Activated CD4-positive, alpha-beta memory T cell treated with anti-CD3 and anti-CD28 coated beads, Interleukin-2, amount 10 ng/mL, durations not matched to agents 7 days and 5 days (primary cell): Measurements from ENCODE around the gene VPS33B. TPM values are rescaled to one million over a fixed set of nuclear protein-coding genes. Genes with fewer than 3 reads are reported as not detected.
"Not testable (repeated sequence)": the region's sequence is repeated elsewhere in the genome, so short reads cannot be mapped to it uniquely, and the experiment has no call there.

ENCODE experiments used
- CTCF ChIA-PET: fragments of 350-600 bp; sonication (Branson Sonifier 250); formaldehyde crosslinking; loops from one replicate; lab custom pipeline; 2021; ENCODE audit warnings: antibody characterized with exemption, inconsistent platforms; lab: Charles Lee
- POLR2A ChIA-PET: fragments of 350-600 bp; sonication (Branson Sonifier 250); formaldehyde crosslinking; loops from one replicate; lab custom pipeline; 2021; ENCODE audit warnings: antibody characterized with exemption; lab: Charles Lee
- DNase-seq: peaks from one replicate; pipeline ENCODE4 v3.0.0-alpha.2; 2020
- H3K27ac Mint-ChIP-seq: one replicate; pipeline ENCODE4 v1.8.0; 2021; ENCODE audit warnings: mild to moderate bottlenecking, mixed read lengths
- H3K27me3 Mint-ChIP-seq: one replicate; pipeline ENCODE4 v1.8.0; 2021; ENCODE audit warnings: mixed read lengths
- H3K36me3 Mint-ChIP-seq: one replicate; pipeline ENCODE4 v1.8.0; 2021; ENCODE audit warnings: low read depth, mixed read lengths
- H3K4me1 Mint-ChIP-seq: one replicate; pipeline ENCODE4 v1.8.0; 2021; ENCODE audit warnings: mixed read lengths
- H3K4me3 Mint-ChIP-seq: one replicate; pipeline ENCODE4 v1.8.0; 2021; ENCODE audit warnings: mild to moderate bottlenecking, mixed read lengths
- H3K9me3 Mint-ChIP-seq: one replicate; pipeline ENCODE4 v1.8.0; 2021; ENCODE audit warnings: mixed read lengths
- total RNA-seq, 2 experiments: library from RNA; stranded (reverse); gene quantifications; one replicate each; pipeline ENCODE4 v1.2.3, GENCODE V29; 2021

The VPS33B gene
- total RNA-seq, 2 experiments from 2014 or later: 20.8 to 23.5 TPM

DNA sequence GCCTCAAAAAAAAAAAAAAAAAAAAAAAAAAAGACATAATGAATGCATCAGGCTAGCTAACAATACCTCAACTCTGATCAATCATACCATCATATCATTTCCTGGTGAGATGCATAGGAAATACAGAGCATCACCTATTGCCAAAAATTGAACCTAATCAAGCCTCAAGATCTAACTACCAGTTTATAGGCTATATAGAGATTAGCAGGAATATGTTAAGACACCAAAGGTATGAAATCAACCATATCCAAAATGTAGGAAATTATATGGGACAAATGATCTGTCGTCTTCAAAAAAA, 387 bp upstream of the VPS33B start:
- Mint-ChIP-seq H3K27me3 (no peaks in the 10 kb centered on the region), H3K27ac (peak overlapping the region; percentile 85), H3K4me1 (peaks cover 43% of the 10 kb centered on the region), H3K9me3 (no peaks in the 10 kb centered on the region), H3K4me3 (peak overlapping the region; percentile 89), H3K36me3 (peaks cover 18% of the 10 kb centered on the region)
- ChIA-PET CTCF (interaction anchor here (0.9 to 4.8 kb wide), 3 partner anchors 11 to 90 kb away, joined by 3 to 23 read pairs (median 8); partner anchors contain the start of gene HDDC3), POLR2A (interaction anchor here (1.2 to 2.5 kb wide), 9 partner anchors 7 to 93 kb away, joined by 3 to 20 read pairs (median 4); partner anchors contain the start of genes PRC1 and RCCD1)
- DNase-seq: no peak

DNA sequence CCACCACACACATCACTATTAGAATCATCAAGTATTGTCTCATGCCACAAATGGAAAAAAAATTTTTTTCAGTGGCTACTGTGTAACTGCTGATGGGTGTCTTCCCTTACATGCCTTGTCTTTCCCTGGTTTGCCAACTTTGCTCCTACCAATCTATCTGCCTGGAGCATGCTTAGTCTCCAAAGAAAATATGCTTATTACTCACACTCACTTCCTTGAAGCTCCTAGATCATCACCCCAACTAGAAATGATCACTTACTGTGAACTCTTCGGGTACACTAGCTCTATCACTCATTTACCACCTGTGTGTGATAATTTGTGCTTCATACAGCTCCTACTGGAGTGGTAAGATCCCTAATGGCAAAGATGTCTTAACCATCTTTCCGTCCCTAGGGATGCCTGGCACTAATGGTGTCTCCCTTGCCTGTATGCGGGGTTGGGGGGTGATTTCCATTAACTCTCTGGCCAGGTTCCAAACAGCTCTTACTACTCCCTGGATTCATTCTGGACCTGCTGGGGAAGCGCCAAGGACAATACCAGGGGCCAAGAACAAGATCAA, 799 bp downstream of the VPS33B start:
- Mint-ChIP-seq H3K4me3 (peak overlapping the region; percentile 89), H3K36me3 (peaks cover 25% of the 10 kb centered on the region), H3K4me1 (peaks cover 50% of the 10 kb centered on the region), H3K9me3 (no peaks in the 10 kb centered on the region), H3K27me3 (no peaks in the 10 kb centered on the region), H3K27ac (peak overlapping the region; percentile 85)
- DNase-seq: no peak
- ChIA-PET CTCF (interaction anchor here (0.7 to 4.8 kb wide), 6 partner anchors 11 to 89 kb away, joined by 3 to 23 read pairs (median 8); partner anchors contain the start of genes HDDC3 and UNC45A), POLR2A (interaction anchor here (1.2 to 2.5 kb wide), 9 partner anchors 8 to 67 kb away, joined by 3 to 20 read pairs (median 4); partner anchors contain the start of genes PRC1 and RCCD1)

DNA sequence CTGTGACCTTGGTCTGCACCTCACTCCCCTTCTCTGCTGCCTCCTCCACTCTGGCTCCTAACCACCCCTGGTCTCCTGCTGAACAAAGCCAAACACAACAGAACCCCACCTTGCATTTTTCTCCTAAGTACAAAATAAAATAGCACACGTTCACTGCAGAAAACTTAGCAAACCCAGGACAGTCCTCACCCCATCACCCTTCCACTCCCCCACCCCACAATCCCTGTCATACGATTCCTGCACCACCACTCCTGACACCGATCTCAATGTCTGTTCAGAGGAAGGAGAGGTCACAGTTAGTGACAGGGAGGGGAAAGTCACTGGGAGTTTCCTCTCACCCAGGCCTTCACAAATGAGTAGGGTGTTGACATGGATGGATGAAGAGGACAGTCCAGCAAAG, 4.2 kb downstream of the VPS33B start:
- POLR2A ChIA-PET: no interaction called here
- H3K27ac Mint-ChIP-seq: no peak overlapping the region
- no peak overlapping the region for H3K4me3 Mint-ChIP-seq

DNA sequence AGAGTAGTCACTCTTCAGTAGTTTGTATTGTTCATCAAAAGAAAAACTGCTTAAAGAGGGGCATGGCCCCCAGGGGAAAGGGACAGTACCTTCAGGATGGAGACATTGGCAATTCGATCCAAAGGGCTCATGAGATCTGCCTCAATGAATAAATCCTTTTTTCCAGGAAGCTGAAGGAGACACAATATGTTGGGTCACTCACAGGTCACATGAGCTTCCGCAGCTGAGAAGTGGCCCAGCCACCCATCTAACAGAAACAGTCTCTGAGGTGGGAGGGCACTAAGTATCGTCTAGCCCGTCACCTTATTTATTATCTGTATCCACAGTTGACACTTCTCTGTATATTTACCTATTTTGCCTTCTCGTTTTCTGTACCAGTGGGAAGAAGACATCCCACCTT, 4.7 kb downstream of the VPS33B start:
- Mint-ChIP-seq H3K4me3 (no peak overlapping the region), H3K36me3 (peaks cover 47% of the 10 kb centered on the region), H3K9me3 (no peaks in the 10 kb centered on the region), H3K27me3 (no peaks in the 10 kb centered on the region), H3K4me1 (peaks cover 46% of the 10 kb centered on the region), H3K27ac (no peak overlapping the region)
- POLR2A ChIA-PET: no interaction called here
- no peak for DNase-seq
- CTCF ChIA-PET: interaction anchor here (0.6 to 1.5 kb wide), 3 partner anchors 8 to 16 kb away, joined by 3 to 5 read pairs (median 3); no protein-coding TSS in a partner anchor

More for the DNA sequence above, 4.2 kb downstream of the VPS33B start:
- Mint-ChIP-seq H3K4me1 (peaks cover 50% of the 10 kb centered on the region), H3K27me3 (no peaks in the 10 kb centered on the region), H3K36me3 (peaks cover 43% of the 10 kb centered on the region), H3K9me3 (no peaks in the 10 kb centered on the region)
- no peak for DNase-seq
- CTCF ChIA-PET: interaction anchor here (0.6 to 1.2 kb wide), 2 partner anchors 7 to 16 kb away, joined by 3 read pairs; no protein-coding TSS in a partner anchor

DNA sequence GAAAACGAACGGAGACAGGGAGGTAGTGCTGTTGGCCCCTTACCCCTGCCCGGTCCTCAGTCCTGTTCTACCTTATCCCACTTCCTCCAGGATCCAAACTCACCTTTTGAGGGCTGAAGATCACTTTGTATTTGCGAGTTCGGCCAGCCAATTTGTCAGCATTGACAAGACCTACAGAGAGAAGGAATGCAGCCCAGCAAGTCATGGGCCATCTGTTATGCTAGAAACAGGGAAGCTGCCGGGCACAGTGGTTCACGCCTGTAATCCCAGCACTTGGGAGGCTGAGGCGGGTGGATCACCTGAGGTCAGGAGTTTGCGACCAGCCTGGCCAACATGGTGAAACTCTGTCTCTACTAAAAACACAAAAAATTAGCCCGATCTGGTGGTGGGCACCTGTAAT, 8.7 kb downstream of the VPS33B start:
- DNase-seq, CTCF ChIA-PET, H3K9me3 Mint-ChIP-seq, H3K27ac Mint-ChIP-seq, H3K27me3 Mint-ChIP-seq, H3K4me3 Mint-ChIP-seq: not testable (repeated sequence)
- POLR2A ChIA-PET: interaction anchor here (0.6 to 1.0 kb wide), 2 partner anchors 8 to 247 kb away, joined by 3 read pairs; partner anchors contain the start of gene VPS33B
- H3K36me3 Mint-ChIP-seq: peaks cover 51% of the 10 kb centered on the region
- H3K4me1 Mint-ChIP-seq: peaks cover 18% of the 10 kb centered on the region

DNA sequence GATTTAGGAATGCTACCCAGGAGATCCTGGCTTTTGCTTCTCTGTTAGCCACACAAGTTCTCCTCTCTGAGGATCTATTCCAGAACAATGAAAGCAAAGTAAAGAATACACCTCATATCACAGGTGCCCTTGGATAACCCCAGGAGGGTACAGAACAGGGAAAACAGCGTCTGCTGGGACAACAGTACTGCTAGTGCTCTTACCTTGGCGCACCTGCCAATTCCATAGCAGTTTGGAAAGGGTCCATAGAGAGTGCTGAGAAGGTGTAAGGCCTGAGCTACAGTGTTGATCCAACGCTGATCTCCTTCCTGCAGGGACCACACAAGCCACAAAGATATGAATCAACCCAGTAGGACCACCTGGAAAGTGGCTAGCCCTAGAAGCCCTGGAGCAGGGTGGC, 15.1 kb downstream of the VPS33B start:
- POLR2A ChIA-PET: interaction anchor here (1.0 kb wide), 1 partner anchor 13 kb away, joined by 3 read pairs; the partner anchor contains the start of gene PRC1
- Mint-ChIP-seq H3K9me3 (no peaks in the 10 kb centered on the region), H3K36me3 (peaks cover 56% of the 10 kb centered on the region), H3K27me3 (no peaks in the 10 kb centered on the region), H3K27ac (no peak overlapping the region), H3K4me1 (no peaks in the 10 kb centered on the region), H3K4me3 (no peak overlapping the region)
- no peak for DNase-seq
- CTCF ChIA-PET: no interaction called here

DNA sequence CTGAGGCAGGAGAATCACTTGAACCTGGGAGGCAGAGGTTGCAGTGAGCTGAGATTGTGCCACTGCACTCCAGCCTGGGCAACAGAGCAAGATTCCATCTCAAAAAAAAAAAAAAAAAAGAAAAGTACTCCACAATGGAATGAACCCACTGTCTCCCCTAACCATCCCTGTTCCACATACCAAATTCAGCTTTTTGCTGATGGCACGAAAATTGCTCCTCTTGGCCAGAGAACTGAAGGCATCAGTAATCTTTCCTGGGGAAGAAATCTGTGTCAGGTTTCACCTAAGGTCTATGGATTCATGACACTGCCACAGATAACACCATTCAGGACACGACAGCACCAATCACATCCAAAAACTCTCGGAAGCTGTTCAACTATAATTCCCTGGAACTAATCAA, 21.2 kb downstream of the VPS33B start:
- H3K4me3 Mint-ChIP-seq: no peak overlapping the region
- H3K27me3 Mint-ChIP-seq: no peaks in the 10 kb centered on the region
- H3K36me3 Mint-ChIP-seq: peaks cover 61% of the 10 kb centered on the region
- H3K27ac Mint-ChIP-seq: no peak overlapping the region
- peaks cover 4% of the 10 kb centered on the region for H3K4me1 Mint-ChIP-seq
- ChIA-PET POLR2A (interaction anchor here (1.1 kb wide), 1 partner anchor 44 kb away, joined by 3 read pairs; no protein-coding TSS in a partner anchor), CTCF (interaction anchor here (0.7 to 1.6 kb wide), 2 partner anchors 16 to 32 kb away, joined by 3 read pairs; no protein-coding TSS in a partner anchor)
- H3K9me3 Mint-ChIP-seq: no peaks in the 10 kb centered on the region
- no peak for DNase-seq

DNA sequence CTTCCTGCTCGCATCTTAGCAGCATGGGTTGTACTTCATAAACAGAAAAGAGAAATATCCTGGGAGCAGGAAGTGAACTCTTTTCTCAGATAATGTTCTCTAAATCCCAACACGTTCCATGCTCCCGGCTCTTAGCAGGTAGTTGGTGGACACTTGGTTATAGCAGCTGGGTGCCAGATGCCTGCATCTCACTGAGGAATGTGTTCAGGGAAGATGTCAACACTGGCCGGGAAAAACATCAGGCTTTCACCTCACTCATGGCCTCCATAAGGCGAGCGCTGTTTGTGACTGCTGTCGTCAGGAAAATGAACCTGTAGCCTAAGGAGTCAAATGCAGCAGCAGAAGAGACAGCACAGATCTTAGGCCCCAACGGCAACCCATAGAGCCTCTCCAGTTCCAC, 23.7 kb downstream of the VPS33B start:
- H3K27ac Mint-ChIP-seq: no peak overlapping the region
- H3K4me3 Mint-ChIP-seq: no peak overlapping the region
- H3K36me3 Mint-ChIP-seq: peaks cover 54% of the 10 kb centered on the region
- no peaks in the 10 kb centered on the region for H3K27me3 Mint-ChIP-seq
- no peaks in the 10 kb centered on the region for H3K9me3 Mint-ChIP-seq
- ChIA-PET CTCF (no interaction called here), POLR2A (no interaction called here)
- H3K4me1 Mint-ChIP-seq: peaks cover 16% of the 10 kb centered on the region
- no peak for DNase-seq

DNA sequence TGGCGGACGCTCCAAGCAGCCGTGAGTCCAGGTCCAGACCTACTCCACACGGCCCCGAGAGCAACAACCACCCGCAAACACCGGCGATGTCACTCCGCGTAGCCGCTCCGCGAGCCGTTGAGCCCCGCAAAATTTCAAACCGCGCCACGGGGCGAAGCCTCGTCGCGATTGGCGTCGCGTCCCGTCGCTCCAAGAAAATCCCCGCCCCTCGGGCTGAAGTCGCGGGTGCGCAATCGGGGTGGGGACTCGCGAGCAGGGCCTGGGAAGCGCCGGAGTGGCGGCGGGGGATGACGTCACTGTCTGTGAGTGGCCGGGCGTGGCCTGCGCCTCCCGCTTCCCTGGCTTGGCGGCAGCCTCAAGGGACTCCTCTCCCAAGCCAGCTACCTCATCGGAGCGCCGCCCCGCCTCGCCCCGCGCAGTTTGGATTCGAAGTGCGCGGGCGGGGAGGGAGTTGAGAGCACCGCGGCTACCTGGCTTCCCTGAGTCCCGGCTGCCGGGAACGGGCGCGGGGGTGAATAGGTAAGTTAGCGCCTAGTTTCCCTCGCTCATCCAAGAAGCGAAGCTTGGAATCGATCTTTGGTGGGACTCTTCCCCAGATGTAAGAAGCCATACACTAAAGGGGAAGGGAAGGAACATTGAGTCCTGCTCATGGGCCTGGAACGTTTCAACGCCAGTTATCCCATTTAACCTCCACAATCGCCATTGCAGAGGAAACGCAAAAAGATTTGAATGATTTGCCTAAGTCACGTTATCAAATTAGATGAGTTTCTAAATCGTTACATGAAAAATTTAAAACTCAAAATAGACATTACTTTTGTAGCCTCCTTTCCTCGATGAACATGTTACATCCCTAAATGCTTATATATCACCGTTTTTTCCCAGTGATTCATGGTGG, 27.7 kb downstream of the VPS33B start, which contains the start of gene PRC1:
Gene PRC1 (minus strand): TSS at position 119 of the 895 bp plus-strand sequence. CDS start 118 bp downstream, at position 1.
- ChIA-PET CTCF (interaction anchor here (0.6 to 2.9 kb wide), 6 partner anchors 18 to 255 kb away, joined by 3 to 13 read pairs (median 4); partner anchors contain the start of genes HDDC3 and UNC45A), POLR2A (interaction anchor here (0.7 to 3.1 kb wide), 16 partner anchors 9 to 757 kb away, joined by 3 to 31 read pairs (median 4); partner anchors contain the start of genes BLM, RCCD1, UNC45A and VPS33B)
- Mint-ChIP-seq H3K9me3 (no peaks in the 10 kb centered on the region), H3K27me3 (no peaks in the 10 kb centered on the region), H3K36me3 (peaks cover 54% of the 10 kb centered on the region), H3K4me3 (peak within 1 kb of the TSS; percentile 100), H3K4me1 (peaks cover 40% of the 10 kb centered on the region), H3K27ac (peak within 1 kb of the TSS; percentile 100)
- DNase-seq: peak; percentile 98

DNA sequence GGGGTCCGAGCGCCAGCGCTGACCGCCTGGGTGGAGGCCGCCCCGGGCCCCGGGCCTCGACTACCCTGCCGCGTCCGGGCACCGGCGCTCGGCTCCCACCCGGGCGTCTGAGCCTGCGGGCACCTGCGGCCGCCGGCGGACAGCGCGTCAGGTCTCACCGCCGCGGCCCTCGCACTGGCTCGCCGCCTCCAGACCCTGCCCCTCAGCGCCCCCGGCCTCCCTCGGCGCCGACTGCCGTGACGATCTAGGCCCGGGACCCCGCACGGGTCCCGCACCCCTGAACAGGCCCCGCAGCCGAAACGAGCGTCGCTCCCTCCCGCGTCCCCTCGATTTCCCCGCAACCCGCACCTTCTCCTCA, 28.4 kb downstream of the VPS33B start:
- peaks cover 49% of the 10 kb centered on the region for H3K36me3 Mint-ChIP-seq
- CTCF ChIA-PET: interaction anchor here (1.0 to 2.9 kb wide), 5 partner anchors 17 to 62 kb away, joined by 3 to 13 read pairs (median 4); partner anchors contain the start of genes HDDC3 and UNC45A
- no peaks in the 10 kb centered on the region for H3K9me3 Mint-ChIP-seq
- no peaks in the 10 kb centered on the region for H3K27me3 Mint-ChIP-seq
- H3K4me1 Mint-ChIP-seq: peaks cover 44% of the 10 kb centered on the region
- H3K27ac Mint-ChIP-seq: peak overlapping the region; percentile 100
- H3K4me3 Mint-ChIP-seq: peak overlapping the region; percentile 100
- DNase-seq: no peak
- POLR2A ChIA-PET: interaction anchor here (0.7 to 3.1 kb wide), 16 partner anchors 8 to 756 kb away, joined by 3 to 31 read pairs (median 4); partner anchors contain the start of genes HDDC3, RCCD1 and VPS33B

DNA sequence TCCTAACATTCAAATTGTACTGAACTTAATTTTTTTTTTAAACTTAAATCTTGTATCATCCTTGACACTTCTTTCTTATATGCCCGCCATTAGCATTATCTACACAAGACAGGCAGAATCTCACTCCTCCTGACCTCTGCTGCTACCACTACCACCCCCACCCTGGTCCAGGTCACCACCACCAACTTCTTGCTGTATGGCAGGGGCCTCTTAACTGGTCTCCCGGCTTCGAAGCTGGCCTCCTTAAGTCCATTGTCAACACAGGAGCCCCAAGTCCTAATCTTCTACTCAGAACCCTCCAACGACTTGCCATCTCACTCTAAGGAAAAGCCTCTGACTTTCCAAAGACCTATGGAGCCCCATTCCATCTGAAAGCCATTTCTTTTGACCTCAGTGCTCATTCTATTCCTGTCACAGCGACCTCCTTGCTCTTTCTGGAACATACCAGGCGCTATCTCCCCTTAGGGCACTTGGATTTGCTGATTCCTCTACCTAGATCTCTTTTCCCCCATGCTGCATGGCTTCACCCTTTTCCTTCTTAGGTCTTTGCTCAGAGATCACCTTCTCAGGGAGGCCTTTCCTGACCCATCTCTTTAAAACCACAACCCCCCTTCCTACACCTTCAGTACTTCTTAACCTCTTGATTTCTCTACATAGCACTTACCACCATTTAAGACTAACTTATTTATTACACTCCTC, 30.7 kb downstream of the VPS33B start:
- Mint-ChIP-seq H3K27me3 (no peaks in the 10 kb centered on the region), H3K4me3 (peak overlapping the region; percentile 3), H3K36me3 (peaks cover 40% of the 10 kb centered on the region), H3K4me1 (peaks cover 60% of the 10 kb centered on the region), H3K9me3 (no peaks in the 10 kb centered on the region), H3K27ac (no peak overlapping the region)
- DNase-seq: no peak
- POLR2A ChIA-PET: no interaction called here
- CTCF ChIA-PET: no interaction called here

DNA sequence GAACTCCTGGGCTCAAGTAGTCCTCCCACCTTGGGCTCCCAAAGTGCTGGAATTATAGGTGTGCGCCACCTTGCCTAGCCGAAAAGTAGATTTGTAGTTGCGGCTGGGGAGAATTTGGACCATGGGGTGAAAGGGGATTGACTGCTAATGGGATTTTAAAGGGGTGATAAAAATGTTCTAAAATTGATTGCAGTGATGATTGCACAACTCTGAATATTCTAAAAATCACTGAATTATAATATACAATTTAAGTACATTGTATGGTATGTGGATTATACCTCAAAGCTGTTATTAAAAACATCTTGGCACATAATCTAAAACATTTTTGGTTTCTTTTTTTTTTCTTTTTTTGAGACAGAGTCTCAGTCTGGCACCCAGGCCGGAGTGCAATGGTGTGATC, 31.9 kb downstream of the VPS33B start:
- DNase-seq: no peak
- Mint-ChIP-seq H3K27me3 (no peaks in the 10 kb centered on the region), H3K9me3 (no peaks in the 10 kb centered on the region), H3K4me1 (peaks cover 61% of the 10 kb centered on the region), H3K36me3 (peaks cover 47% of the 10 kb centered on the region), H3K27ac (no peak overlapping the region), H3K4me3 (no peak overlapping the region)
- CTCF ChIA-PET: interaction anchor here (1.0 to 1.5 kb wide), 2 partner anchors 32 to 43 kb away, joined by 3 read pairs; partner anchors contain the start of gene VPS33B
- POLR2A ChIA-PET: interaction anchor here (1.1 kb wide), 1 partner anchor 55 kb away, joined by 3 read pairs; the partner anchor contains the start of gene UNC45A
